NCI-H748 (cell line): Measurements from ENCODE around the gene ACSM6.

Experiments
- DNase-seq: peaks from one replicate; lab custom pipeline; 2025; ENCODE audit not compliant: unreplicated experiment; lab: John Stamatoyannopoulos, UW

Gene ACSM6

GRCh38 chr10:95244152-95244551 lies 50.1 kb downstream of the ACSM6 start:
- no peak for DNase-seq

GRCh38 chr10:95245425-95246055 lies 51.5 kb downstream of the ACSM6 start:
- no peak for DNase-seq

DNA sequence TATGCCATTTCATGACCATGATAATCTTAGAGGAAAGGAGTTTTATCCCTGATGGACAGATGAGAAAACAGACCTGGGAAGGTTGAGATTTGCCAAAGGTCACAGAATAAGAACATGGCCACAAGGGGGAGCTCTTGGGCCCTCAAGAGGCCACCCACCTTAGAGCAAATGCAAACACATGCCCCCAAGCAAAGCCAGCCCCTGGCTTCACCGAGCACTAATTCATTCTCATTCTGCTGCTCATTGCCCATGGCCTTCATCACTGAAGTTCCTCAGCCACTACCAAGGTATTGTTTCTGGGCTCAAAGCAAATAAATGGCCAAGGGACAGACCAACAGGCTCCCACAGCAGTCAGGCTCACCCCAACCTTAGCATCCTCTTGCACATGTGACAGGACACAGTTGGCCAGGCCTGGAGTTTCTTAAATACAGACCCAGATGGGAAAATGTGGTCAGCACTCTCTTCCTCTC lies 52.6 kb downstream of the ACSM6 start:
- DNase-seq: peak; percentile 63

DNA sequence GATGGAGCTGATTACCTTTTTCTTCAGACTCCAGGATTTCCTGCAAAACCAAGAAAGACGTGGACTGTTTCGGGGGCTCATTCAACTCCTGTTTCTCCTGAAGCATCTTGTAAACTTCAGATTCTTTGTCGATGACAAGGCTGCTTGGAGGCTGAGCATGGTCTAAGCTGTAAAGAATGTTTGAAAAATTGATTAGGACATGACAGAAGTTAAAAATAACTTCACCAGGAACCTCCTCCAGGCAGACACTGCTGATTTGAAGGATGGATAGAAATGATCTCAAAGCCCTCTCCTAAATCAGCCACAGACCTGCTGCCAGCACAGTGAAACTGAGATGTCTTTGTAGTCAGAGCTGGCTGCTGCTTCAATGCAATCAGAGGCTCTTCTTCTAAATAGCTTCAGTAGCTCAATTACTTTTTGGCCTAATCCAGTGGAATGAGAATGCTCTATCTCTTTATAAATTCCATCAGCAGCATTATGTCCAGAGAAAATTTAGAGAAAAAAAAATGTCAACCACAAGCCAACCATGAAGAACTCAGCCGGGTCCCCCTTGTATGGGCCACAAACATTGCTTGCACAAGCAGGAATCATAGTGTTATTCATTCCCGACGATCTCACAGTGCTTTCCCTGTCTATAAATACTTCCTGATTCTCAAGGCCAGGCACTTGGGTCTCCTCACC lies 53.3 kb downstream of the ACSM6 start:
- DNase-seq: no peak

DNA sequence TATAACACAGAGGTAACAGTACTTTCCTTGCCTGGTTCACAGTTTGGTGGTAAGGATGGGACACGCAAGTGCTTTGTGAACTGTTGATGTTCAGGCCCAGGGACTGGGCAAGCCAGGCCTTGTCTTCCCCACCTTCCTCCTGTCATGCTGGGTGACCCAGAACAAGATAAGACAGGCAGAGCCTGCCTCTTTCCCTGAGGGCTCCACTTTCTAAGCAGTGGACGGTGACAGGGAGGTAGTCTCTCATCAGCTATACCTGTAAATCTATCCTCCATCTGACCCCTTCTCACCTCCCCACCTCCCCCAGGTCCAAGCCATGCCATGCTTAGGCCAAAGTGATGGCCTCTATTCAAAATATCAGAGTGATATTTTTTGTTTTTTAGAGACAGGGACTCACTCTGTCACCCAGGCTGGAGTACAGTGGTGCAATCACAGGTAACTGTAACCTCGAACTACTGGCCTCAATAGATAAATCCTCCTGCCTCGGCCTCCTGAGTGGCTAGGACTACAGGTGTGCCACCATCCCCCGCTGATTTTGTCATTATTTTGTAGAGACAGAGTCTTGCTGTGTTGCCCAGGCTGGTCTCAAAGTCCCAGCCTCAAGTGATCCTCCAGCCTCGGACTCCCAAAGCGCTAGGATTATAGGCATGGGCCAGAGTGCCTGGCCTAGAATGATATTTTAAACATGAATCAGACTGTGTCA lies 54.0 kb downstream of the ACSM6 start:
- DNase-seq: no peak

- no peak for DNase-seq
Observed at GRCh38 chr10:95248989-95249388, 55.0 kb downstream of the ACSM6 start.

DNA sequence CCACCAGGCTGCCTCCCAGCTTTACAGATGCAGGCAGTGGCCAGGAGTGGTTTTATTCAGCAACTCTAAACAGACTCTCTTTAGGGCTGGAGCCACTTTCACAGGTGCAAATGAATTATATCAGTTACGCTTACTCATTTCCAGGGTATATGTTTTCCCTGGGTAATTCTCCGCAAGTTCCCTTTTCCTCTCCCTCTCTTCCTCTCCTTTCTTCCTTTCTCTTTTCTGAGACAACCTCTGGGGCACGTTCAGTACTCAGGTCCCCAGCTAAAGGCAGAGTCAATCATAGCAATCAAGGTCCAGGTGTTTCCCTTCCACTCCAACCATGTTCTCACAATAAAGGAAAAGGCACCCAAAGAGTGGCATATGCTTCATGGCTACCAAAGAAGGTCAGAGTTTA lies 55.4 kb downstream of the ACSM6 start:
- no peak for DNase-seq

- DNase-seq: no peak
Observed at GRCh38 chr10:95250856-95251255, 56.8 kb downstream of the ACSM6 start.

GRCh38 chr10:95253007-95253406 lies 59.0 kb downstream of the ACSM6 start:
- DNase-seq: no peak

DNA sequence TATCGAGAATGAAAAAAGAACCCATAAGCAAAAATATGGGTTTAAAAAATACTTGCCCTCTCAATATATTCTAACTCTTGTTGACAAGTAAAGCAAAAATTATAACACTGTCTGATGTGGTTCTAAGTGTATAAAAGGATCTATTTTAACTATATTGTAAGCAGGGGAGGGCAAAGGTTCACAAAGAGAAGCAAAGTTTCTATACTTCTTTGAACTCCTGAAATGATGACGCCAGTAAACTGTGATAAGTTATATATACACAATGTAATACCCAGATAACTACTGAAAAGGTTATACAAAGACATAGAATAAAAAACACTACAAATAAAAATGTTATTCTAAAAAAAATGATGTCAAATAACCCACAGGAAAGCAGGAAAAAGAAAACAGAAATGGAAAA lies 59.6 kb downstream of the ACSM6 start:
- DNase-seq: no peak

DNA sequence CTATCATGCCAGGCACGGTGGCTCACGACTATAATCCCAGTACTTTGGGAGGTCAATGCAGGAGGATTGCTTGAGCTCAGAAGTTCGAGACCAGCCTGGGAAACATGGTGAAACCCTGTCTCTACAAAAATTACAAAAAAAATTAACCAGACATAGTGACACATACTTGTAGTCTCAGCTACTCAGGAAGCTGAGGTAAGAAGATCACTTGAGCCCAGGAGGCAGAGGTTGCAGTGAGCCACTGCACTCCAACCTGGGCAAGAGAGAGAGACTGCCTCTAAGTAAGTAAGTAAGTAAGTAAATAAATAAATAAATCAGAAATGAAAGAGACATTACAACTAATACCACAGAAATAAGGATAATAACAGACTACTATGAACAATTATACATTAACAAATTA lies 60.6 kb downstream of the ACSM6 start:
- DNase-seq: no peak

- no peak for DNase-seq
Observed at GRCh38 chr10:95256268-95256667, 62.2 kb downstream of the ACSM6 start.

DNA sequence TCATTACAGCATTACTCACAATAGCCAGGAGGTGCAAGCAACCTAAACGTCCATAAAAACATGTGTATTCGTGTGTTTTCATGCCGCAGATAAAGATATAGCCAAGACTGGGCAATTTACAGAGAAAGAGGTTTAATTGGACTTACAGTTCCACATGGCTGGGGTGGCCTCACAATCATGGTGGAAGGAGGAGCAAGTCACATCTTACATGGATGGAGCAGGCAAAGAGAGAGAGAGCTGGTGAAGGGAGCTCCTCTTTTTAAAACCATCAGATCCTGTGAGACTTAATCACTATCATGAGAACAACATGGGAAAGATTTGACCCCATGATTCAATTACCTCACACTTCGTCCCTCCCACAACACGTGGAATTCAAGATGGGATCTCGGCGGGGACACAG lies 63.8 kb downstream of the ACSM6 start:
- no peak for DNase-seq

DNA sequence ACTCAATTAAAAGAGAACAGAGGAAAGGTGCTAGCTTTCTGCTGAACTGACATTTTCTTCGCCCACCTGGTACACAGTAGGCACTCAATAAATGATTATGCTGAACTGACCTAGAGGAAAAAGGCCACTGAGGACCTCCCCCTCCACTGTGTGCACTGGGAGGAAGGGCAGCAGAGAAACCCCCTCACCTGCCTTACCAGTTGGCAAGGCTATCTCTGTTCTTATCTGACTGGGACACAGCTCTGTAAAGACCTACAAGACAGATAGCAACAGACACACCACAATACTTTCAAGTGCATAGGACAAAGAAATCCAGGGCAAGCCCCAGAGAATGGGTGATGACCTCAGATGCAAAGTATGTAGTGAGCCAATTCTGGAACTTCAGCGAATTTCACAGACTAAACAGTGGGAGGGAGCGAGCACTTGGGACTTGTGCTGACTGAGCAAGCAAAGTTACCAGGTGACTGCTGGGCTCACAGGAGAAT lies 66.4 kb downstream of the ACSM6 start:
- no peak for DNase-seq

GRCh38 chr10:95260909-95261552 lies 67.0 kb downstream of the ACSM6 start:
- no peak for DNase-seq

DNA sequence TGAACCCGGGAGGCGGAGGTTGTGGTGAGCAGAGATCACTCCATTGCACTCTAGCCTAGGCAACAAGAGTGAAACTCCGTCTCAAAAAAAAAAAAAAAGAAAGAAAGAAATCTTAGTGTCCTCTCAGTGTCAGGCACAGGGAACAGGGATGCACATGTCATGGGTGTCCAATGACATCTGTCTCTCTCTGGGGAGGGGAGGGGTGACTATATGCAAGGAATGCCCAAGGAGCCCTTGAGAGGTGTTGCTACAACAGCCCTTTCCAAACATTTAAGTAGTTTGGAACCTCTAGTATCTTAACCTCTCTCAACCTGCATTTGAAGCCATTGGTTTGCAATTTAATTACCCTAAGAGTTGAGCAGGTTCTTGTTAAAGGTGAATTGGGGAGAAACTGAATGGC lies 67.9 kb downstream of the ACSM6 start:
- DNase-seq: no peak

DNA sequence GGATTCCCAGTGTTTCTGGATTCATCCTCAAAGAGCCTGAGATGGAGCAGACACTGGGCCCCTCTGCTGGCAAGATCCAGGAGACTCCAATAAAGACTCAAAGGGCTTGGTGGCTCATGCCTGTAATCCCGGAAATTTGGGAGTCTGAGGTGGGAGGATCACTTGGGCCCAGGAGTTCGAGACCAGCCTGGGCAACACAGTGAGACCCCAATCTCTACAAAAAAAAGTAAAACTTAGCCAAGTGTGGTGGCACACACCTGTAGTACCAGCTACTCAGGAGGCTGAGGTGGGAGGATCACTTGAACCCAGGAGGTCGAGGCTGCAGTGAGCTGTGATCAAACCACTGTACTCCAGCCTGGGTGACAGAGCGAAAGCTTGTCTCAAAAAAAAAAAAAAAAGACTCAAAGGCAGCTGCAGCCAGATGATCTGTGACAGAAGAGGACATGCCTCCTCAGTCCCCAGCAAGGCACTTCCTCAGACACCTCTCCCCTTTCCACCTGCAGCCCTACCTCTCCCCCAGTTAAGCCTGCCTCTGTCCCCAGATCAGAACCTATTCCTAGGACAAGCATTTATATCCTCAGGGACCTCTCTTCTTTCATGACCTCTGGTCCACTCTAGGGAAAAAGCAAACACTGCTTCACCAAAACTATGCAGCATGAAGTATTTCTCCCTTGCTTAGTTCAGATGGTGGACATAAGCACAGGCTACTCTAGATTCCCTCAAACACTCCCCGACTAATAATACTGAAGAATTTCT lies 68.9 kb downstream of the ACSM6 start:
- no peak for DNase-seq

- no peak for DNase-seq
Observed at GRCh38 chr10:95263864-95264226, 69.8 kb downstream of the ACSM6 start.

GRCh38 chr10:95264227-95265051 lies 70.4 kb downstream of the ACSM6 start:
- peak; percentile 23 for DNase-seq

DNA sequence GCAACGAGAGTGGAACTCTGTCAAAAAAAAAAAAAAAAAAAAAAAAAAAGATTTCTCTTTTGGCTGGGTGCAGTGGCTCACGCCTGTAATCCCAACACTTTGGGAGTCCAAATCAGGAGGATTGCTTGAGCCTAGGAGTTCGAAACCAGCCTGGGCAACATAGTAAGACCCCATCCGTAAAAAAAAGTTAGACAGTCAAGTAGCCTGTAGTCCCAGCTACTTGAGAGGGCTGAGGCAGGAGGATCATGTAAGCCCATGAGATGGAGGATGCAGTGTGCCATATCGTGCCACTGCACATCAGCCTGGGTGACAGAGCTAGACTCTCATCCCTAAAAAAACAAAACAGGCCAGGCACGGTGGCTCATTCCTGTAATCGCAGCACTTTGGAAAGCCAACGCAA lies 71.5 kb downstream of the ACSM6 start:
- DNase-seq: no peak
